SK-N-SH treated with all-trans-retinoic acid at 6 μM for 48 hours (cell line): ENCODE results near the gene TMEM39A.

Experiments used
- ATAC-seq: fragments of 200-7000 bp; cut with Tn5 transposase; 3 replicates; pipeline ENCODE4 v1.9.1; 2020; ENCODE audit warnings: mild to moderate bottlenecking, moderate library complexity
- ARNTL ChIP-seq: fragments of 450-650 bp; formaldehyde crosslinking; IDR thresholded peaks from 2 replicates; pipeline ENCODE4 v1.5.0; 2020; ENCODE audit warnings: low read depth, mild to moderate bottlenecking, moderate library complexity, borderline replicate concordance
- BACH2 ChIP-seq: fragments of 250-450 bp; sonication (Bioruptor Pico); IDR thresholded peaks from 2 replicates; pipeline ENCODE4 v1.9.0; 2021; ENCODE audit warnings: mild to moderate bottlenecking, borderline replicate concordance
- CSDC2 ChIP-seq: fragments of 250-450 bp; sonication (Bioruptor Pico); IDR thresholded peaks from 2 replicates; pipeline ENCODE4 v1.5.0; 2020; ENCODE audit warnings: mild to moderate bottlenecking, moderate library complexity
- ESRRG ChIP-seq: fragments of 250-450 bp; sonication (Bioruptor Pico); IDR thresholded peaks from 2 replicates; pipeline ENCODE4 v1.6.1; 2021; ENCODE audit warnings: mild to moderate bottlenecking
- GLIS3 ChIP-seq: fragments of 250-450 bp; sonication (Bioruptor Pico); IDR thresholded peaks from 2 replicates; pipeline ENCODE4 v1.5.0; 2020; ENCODE audit warnings: mild to moderate bottlenecking, moderate library complexity
- ISL1 ChIP-seq: fragments of 250-450 bp; sonication (Bioruptor Pico); IDR thresholded peaks from 2 replicates; pipeline ENCODE4 v2.1.2; 2022; ENCODE audit warnings: mild to moderate bottlenecking, moderate library complexity
- PPARA ChIP-seq: fragments of 250-450 bp; sonication (Bioruptor Pico); IDR thresholded peaks from 2 replicates; pipeline ENCODE4 v1.5.0; 2020; ENCODE audit warnings: mild to moderate bottlenecking, borderline replicate concordance
- RARB ChIP-seq: fragments of 250-450 bp; sonication (Bioruptor Pico); IDR thresholded peaks from 2 replicates; pipeline ENCODE4 v1.8.0; 2021; ENCODE audit warnings: mild to moderate bottlenecking, moderate library complexity
- SNAI2 ChIP-seq: fragments of 250-450 bp; sonication (Bioruptor Pico); IDR thresholded peaks from 2 replicates; pipeline ENCODE4 v1.5.0; 2020; ENCODE audit warnings: mild to moderate bottlenecking, moderate library complexity
- TCF4 ChIP-seq: fragments of 250-450 bp; sonication (Bioruptor Pico); IDR thresholded peaks from 2 replicates; pipeline ENCODE4 v1.8.0; 2021; ENCODE audit warnings: mild to moderate bottlenecking, moderate library complexity, borderline replicate concordance
- TOX ChIP-seq: fragments of 250-450 bp; sonication (Bioruptor Pico); IDR thresholded peaks from 2 replicates; pipeline ENCODE4 v1.8.0; 2021; ENCODE audit warnings: mild to moderate bottlenecking, moderate library complexity, borderline replicate concordance
- ZC3H10 ChIP-seq: fragments of 250-450 bp; sonication (Bioruptor Pico); IDR thresholded peaks from 2 replicates; pipeline ENCODE4 v1.5.1; 2021; ENCODE audit warnings: mild to moderate bottlenecking, moderate library complexity
- ZFP3 ChIP-seq: fragments of 250-450 bp; sonication (Bioruptor Pico); IDR thresholded peaks from 2 replicates; pipeline ENCODE4 v1.5.0; 2020; ENCODE audit warnings: mild to moderate bottlenecking, moderate library complexity
- ZFP30 ChIP-seq: fragments of 450-650 bp; formaldehyde crosslinking; IDR thresholded peaks from 2 replicates; pipeline ENCODE4 v1.5.0; 2022; ENCODE audit warnings: mild to moderate bottlenecking, moderate library complexity
- ZNF70 ChIP-seq: fragments of 450-650 bp; formaldehyde crosslinking; IDR thresholded peaks from 2 replicates; pipeline ENCODE4 v1.5.0; 2020; ENCODE audit warnings: mild to moderate bottlenecking, moderate library complexity
- ZNF8 ChIP-seq: fragments of 450-650 bp; formaldehyde crosslinking; IDR thresholded peaks from 2 replicates; pipeline ENCODE4 v1.5.0; 2020; ENCODE audit warnings: mild to moderate bottlenecking, moderate library complexity
- TF ChIP-seq, protein P1 (sequence below): fragments of 250-450 bp; sonication (Bioruptor Pico); IDR thresholded peaks from 2 replicates; pipeline ENCODE4 v1.8.0; 2021; ENCODE audit warnings: low read depth, mild to moderate bottlenecking, moderate library complexity, borderline replicate concordance
- TF ChIP-seq, protein P2 (sequence below): fragments of 250-450 bp; sonication (Bioruptor Pico); IDR thresholded peaks from 2 replicates; pipeline ENCODE4 v1.5.1; 2020; ENCODE audit warnings: low read depth, mild to moderate bottlenecking, moderate library complexity
- TF ChIP-seq, protein P3 (sequence below): fragments of 250-450 bp; sonication (Bioruptor Pico); IDR thresholded peaks from 2 replicates; pipeline ENCODE4 v1.5.1; 2021; ENCODE audit warnings: mild to moderate bottlenecking, moderate library complexity
- TF ChIP-seq, protein P4 (sequence below): fragments of 250-450 bp; sonication (Bioruptor Pico); IDR thresholded peaks from 2 replicates; pipeline ENCODE4 v1.8.0; 2020; ENCODE audit warnings: mild to moderate bottlenecking, moderate library complexity, borderline replicate concordance
- TF ChIP-seq, protein P5 (sequence below): fragments of 250-450 bp; sonication (Bioruptor Pico); IDR thresholded peaks from 2 replicates; pipeline ENCODE4 v1.5.0; 2020; ENCODE audit warnings: mild to moderate bottlenecking, moderate library complexity

Gene TMEM39A

DNA sequence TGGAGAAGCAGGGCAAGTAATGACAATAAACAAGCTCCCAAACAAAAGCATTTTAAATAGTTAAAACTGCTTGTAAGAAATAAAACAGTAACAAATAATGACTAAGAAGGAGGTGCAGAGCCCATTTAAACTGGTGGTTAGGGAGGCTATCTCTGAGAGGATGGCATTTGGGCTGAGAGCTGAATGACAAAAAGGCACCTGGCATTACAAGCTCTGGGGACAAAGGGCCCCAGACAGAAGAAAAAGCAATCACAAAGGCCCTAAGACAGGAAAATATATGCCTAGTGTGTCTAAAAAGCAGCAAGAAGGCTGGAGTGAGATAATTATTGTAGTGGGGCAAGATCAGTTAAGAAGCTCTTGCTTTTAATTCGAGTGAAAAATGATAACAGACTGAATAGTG is 9.6 kb downstream of the TMEM39A start:
- TF ChIP-seq, protein P1, sequence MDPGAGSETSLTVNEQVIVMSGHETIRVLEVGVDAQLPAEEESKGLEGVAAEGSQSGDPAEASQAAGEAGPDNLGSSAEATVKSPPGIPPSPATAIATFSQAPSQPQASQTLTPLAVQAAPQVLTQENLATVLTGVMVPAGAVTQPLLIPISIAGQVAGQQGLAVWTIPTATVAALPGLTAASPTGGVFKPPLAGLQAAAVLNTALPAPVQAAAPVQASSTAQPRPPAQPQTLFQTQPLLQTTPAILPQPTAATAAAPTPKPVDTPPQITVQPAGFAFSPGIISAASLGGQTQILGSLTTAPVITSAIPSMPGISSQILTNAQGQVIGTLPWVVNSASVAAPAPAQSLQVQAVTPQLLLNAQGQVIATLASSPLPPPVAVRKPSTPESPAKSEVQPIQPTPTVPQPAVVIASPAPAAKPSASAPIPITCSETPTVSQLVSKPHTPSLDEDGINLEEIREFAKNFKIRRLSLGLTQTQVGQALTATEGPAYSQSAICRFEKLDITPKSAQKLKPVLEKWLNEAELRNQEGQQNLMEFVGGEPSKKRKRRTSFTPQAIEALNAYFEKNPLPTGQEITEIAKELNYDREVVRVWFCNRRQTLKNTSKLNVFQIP (CRISPR knock-in tag) = no peak
- TF ChIP-seq ZNF8 (CRISPR knock-in tag) = no peak
- no peak for TF ChIP-seq TCF4 (CRISPR knock-in tag)
- no peak for TF ChIP-seq ZNF70 (CRISPR knock-in tag)
- TF ChIP-seq SNAI2 (CRISPR knock-in tag) = no peak
- no peak for TF ChIP-seq CSDC2 (CRISPR knock-in tag)
- TF ChIP-seq, protein P2, sequence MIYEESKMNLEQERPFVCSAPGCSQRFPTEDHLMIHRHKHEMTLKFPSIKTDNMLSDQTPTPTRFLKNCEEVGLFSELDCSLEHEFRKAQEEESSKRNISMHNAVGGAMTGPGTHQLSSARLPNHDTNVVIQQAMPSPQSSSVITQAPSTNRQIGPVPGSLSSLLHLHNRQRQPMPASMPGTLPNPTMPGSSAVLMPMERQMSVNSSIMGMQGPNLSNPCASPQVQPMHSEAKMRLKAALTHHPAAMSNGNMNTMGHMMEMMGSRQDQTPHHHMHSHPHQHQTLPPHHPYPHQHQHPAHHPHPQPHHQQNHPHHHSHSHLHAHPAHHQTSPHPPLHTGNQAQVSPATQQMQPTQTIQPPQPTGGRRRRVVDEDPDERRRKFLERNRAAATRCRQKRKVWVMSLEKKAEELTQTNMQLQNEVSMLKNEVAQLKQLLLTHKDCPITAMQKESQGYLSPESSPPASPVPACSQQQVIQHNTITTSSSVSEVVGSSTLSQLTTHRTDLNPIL = no peak
- no peak for TF ChIP-seq TOX (CRISPR knock-in tag)
- TF ChIP-seq ISL1 (CRISPR knock-in tag) = no peak
- no peak for TF ChIP-seq ZFP3 (CRISPR knock-in tag)
- TF ChIP-seq BACH2 (CRISPR knock-in tag) = no peak
- no peak for TF ChIP-seq ARNTL (CRISPR knock-in tag)
- TF ChIP-seq PPARA (CRISPR knock-in tag) = no peak
- ATAC-seq = no peak

DNA sequence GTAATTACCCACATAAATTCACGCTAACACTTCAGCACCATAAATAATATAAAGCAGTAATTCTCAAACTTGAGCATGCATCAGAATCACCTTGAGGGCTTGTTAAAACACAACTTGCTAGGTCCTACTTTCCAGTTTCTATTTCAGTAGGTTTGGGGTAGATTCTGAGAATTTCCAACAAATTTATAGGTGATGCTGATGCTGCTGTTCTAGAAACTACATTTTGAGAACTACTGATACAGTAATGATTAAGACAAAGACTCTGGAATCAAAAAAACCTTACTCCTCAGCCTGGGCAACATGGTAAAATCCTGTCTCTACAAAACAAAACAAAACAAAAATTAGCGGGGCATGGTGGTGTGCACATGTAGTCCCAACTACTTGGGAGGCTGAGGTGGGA is 18.8 kb downstream of the TMEM39A start:
- no peak for ATAC-seq
- TF ChIP-seq, protein P3, sequence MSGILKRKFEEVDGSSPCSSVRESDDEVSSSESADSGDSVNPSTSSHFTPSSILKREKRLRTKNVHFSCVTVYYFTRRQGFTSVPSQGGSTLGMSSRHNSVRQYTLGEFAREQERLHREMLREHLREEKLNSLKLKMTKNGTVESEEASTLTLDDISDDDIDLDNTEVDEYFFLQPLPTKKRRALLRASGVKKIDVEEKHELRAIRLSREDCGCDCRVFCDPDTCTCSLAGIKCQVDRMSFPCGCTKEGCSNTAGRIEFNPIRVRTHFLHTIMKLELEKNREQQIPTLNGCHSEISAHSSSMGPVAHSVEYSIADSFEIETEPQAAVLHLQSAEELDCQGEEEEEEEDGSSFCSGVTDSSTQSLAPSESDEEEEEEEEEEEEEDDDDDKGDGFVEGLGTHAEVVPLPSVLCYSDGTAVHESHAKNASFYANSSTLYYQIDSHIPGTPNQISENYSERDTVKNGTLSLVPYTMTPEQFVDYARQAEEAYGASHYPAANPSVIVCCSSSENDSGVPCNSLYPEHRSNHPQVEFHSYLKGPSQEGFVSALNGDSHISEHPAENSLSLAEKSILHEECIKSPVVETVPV (CRISPR knock-in tag) = no peak
- TF ChIP-seq, protein P4, sequence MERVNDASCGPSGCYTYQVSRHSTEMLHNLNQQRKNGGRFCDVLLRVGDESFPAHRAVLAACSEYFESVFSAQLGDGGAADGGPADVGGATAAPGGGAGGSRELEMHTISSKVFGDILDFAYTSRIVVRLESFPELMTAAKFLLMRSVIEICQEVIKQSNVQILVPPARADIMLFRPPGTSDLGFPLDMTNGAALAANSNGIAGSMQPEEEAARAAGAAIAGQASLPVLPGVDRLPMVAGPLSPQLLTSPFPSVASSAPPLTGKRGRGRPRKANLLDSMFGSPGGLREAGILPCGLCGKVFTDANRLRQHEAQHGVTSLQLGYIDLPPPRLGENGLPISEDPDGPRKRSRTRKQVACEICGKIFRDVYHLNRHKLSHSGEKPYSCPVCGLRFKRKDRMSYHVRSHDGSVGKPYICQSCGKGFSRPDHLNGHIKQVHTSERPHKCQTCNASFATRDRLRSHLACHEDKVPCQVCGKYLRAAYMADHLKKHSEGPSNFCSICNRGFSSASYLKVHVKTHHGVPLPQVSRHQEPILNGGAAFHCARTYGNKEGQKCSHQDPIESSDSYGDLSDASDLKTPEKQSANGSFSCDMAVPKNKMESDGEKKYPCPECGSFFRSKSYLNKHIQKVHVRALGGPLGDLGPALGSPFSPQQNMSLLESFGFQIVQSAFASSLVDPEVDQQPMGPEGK (CRISPR knock-in tag) = no peak
- TF ChIP-seq TOX (CRISPR knock-in tag) (no peak), CSDC2 (CRISPR knock-in tag) (no peak), ZFP3 (CRISPR knock-in tag) (no peak), PPARA (CRISPR knock-in tag) (no peak), RARB (no peak), ZC3H10 (CRISPR knock-in tag) (no peak), ISL1 (CRISPR knock-in tag) (no peak), ZFP30 (CRISPR knock-in tag) (no peak), ARNTL (CRISPR knock-in tag) (no peak)
- TF ChIP-seq, protein P2 = no peak
- TF ChIP-seq, all 23 proteins: peak for 0

DNA sequence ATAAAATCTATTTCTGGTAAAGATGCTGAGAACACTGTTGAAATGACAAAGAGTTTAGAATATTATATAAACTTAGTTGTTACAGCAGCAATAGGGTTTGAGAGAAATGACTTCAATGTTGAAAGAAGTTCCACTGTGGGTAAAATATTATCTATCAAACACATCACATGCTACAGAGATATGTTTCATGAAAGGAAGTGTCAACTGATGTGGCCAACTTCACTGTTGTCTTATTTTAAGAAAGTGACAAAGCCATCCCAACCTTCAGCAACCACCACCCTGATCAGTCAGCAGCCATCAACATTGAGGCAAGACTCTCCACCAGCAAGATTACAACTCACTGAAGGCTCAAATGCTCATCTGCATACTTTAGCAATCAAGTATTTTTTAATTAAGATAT is 20.2 kb downstream of the TMEM39A start:
- no peak for ATAC-seq
- TF ChIP-seq BACH2 (CRISPR knock-in tag) = no peak
- no peak for TF ChIP-seq CSDC2 (CRISPR knock-in tag)
- TF ChIP-seq GLIS3 (CRISPR knock-in tag) = no peak
- TF ChIP-seq, protein P3 (CRISPR knock-in tag) = no peak
- TF ChIP-seq ZFP30 (CRISPR knock-in tag) = no peak
- no peak for TF ChIP-seq RARB
- TF ChIP-seq ARNTL (CRISPR knock-in tag) = no peak
- TF ChIP-seq, protein P2 = no peak
- TF ChIP-seq SNAI2 (CRISPR knock-in tag) = no peak
- no peak for TF ChIP-seq TOX (CRISPR knock-in tag)
- TF ChIP-seq, protein P5, sequence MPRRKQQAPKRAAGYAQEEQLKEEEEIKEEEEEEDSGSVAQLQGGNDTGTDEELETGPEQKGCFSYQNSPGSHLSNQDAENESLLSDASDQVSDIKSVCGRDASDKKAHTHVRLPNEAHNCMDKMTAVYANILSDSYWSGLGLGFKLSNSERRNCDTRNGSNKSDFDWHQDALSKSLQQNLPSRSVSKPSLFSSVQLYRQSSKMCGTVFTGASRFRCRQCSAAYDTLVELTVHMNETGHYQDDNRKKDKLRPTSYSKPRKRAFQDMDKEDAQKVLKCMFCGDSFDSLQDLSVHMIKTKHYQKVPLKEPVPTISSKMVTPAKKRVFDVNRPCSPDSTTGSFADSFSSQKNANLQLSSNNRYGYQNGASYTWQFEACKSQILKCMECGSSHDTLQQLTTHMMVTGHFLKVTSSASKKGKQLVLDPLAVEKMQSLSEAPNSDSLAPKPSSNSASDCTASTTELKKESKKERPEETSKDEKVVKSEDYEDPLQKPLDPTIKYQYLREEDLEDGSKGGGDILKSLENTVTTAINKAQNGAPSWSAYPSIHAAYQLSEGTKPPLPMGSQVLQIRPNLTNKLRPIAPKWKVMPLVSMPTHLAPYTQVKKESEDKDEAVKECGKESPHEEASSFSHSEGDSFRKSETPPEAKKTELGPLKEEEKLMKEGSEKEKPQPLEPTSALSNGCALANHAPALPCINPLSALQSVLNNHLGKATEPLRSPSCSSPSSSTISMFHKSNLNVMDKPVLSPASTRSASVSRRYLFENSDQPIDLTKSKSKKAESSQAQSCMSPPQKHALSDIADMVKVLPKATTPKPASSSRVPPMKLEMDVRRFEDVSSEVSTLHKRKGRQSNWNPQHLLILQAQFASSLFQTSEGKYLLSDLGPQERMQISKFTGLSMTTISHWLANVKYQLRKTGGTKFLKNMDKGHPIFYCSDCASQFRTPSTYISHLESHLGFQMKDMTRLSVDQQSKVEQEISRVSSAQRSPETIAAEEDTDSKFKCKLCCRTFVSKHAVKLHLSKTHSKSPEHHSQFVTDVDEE (CRISPR knock-in tag) = no peak
- TF ChIP-seq, protein P1 (CRISPR knock-in tag) = no peak
- TF ChIP-seq ISL1 (CRISPR knock-in tag) = no peak
- TF ChIP-seq ESRRG (CRISPR knock-in tag) = no peak
